GM21447 (cell line): ENCODE data around the gene CYP2J2.
"Not testable (repeated sequence)": the region's sequence is repeated elsewhere in the genome, so short reads cannot be mapped to it uniquely, and the experiment has no call there.

Experiments
- ATAC-seq: cut with Tn5 transposase; IDR thresholded peaks from one replicate; pipeline ENCODE4 v1.9.1; 2021; ENCODE audit not compliant: unreplicated experiment

CYP2J2 gene

DNA sequence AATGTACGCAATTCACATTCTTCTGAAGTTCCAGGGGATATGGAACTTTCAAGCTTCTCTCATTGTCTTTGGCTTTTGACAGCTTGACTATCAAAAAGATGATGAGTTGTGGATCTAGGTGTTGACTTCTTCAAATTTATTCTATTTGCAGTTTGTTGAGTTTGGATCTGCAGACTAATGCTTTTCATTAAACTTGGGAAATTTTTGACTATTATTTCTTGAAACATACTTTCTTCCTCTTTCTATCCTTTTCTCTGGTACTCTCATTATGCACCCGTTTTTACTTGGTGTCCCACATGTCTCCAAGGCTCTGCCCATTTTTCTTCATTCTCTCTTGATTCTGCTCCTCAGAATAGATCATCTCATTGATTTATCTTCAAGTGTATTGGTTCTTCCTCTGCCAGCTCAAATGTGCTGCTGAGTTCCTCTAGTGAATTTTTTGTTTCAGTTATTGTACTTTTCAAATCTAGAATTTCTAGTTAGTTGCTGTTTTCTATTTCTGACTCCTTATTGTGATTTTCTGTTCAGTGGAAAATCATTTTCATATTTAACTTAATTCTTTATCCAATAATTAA, 49.4 kb downstream of the CYP2J2 start:
- no peak for ATAC-seq

DNA sequence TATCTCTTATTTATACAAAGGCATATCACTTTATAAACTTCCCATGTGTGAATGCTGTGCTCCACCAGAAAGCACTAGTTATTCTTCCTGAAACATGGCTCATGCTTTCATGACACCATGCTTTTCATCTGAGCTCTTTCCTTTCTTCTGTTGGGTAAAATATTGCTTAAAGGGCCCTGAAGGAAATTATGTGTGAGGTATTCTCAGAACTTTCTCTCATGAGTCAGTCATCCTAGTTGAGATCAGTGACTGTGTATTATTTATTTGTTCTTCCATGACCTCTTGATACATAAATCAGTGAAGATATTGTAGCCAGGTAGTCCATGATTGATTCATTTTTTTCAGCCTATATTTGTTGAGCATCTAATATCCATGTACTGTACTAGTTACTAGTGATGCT, 54.8 kb downstream of the CYP2J2 start:
- ATAC-seq, result no peak

DNA sequence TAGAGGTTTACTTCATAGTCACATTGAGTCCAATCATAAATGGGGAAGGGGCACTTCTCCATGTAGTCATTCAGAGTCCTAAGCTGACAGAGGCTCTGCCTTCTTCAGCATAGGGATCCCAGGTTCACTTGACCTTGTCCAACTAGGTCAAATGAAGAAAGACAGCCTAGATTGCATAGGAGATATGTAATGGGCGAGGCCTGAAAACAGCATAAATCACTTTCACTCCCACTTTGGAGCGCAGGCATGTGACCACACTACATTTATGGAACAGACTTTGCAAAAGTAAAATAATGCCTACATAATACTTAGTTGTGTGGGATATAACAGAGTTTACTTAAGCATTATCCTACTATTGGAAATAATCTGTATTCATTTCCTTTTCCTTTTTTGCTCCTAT, 60.1 kb downstream of the CYP2J2 start:
- no peak for ATAC-seq

DNA sequence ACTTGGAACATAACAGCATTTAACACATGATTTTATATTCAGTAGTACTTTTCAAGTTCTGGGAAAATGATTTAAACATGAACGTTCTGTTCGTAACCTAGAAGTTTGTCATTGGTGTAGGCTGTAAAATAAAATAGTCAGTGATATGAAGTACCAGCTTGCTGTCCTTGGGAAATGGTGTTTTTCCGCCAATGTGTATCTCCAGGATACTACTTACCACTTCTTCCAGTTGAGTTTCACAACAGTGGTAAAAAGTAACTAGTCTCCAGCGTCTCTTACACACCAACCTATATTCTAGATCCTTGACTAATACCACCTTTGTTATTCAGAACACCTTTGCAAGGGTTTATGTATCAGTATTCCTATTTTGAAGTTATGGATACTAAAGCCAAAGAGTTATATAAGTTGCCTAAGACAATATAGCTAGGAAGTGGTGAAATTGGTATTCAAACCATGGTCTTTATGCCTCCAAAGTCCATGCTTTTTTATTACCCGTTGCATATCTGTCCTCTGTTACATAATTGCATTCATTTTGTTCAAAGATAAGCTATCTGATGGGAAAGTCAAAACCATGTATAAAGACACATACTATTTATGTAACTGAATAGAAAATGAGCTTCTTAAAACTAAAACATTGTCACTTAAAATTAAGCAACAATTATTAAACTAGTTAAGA, 68.8 kb downstream of the CYP2J2 start:
- ATAC-seq, result no peak

DNA sequence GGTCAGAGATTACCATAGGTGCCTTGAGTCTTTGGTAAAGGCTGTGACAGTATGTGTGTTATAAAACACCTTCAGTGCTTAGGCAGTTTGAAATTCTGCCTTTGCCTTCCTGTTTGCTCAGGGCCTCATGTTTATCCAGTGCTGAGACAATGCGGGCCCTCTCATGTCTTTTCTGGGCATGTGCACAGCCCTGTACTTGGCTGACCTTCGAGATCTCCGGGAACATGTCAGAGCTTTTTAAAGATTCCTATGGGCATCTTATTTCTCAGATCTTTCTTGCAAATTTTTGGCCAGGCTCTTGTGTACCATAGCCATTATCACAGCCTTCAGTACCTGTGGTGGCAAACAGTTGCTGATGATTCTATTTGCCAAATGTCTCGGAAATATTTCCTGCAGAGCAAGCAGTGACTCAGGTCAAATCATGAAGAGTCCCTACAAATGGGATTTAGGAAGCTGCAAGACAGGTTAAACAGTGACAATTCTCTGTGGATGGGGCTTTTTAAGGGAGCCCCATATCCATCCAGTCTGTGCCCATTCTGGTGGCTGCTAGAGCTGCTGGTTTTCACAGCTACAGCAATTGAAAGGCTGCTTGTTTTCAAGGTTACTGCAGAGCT, 69.7 kb downstream of the CYP2J2 start:
- ATAC-seq, result no peak

DNA sequence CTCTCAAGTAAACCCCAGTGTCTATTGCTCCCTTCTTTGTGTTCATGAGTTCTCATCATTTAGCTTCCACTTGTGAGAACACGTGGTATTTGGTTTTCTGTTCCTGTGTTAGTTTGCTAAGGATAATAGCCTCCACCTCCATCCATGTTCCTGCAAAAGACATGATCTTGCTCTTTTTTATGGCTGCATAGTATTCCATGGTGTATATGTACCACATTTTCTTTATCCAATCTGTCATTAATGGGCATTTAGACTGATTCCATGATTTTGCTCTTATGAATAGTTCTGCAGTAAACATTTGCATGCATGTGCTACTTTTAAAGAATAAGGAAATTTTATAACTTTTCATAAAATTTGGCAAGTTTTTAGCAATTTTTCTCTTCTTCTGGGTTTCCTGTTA, 71.3 kb downstream of the CYP2J2 start:
- not testable (repeated sequence) for ATAC-seq

DNA sequence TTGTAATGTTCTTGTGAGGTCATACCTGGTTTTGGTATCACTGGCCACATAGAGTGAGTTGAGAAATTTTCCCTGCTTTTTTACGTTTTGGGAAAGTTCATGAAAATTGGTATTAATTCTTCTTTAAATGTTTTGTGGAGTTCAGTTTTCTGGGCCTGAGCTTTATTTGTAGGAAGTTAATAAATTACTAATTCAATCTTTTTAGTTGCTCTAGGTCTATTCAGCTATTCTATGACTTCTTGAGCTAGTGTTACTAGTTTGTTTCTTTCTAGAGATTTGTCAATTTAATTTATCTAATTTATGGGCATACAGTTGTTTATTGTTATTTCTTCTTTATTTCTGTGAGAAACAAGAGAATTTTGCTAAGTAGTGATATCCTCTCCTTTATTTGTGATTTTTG, 74.5 kb downstream of the CYP2J2 start:
- no peak for ATAC-seq

DNA sequence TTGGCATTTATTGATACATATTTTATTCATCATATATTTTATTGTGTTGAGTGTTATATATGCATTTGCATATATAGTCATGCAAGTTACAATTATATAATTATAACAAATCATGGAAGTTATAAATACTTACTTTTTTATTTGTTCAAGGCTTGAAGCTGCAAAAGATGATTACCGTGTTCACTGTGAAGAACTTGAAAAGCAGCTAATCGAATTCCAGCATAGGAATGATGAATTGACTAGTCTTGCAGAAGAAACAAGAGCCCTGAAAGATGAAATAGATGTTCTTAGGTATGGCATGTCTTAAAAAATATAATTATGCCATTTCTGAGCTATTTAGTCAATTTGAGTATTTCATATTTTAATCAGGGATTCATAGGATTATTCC, 79.7 kb downstream of the CYP2J2 start:
- ATAC-seq, result no peak

DNA sequence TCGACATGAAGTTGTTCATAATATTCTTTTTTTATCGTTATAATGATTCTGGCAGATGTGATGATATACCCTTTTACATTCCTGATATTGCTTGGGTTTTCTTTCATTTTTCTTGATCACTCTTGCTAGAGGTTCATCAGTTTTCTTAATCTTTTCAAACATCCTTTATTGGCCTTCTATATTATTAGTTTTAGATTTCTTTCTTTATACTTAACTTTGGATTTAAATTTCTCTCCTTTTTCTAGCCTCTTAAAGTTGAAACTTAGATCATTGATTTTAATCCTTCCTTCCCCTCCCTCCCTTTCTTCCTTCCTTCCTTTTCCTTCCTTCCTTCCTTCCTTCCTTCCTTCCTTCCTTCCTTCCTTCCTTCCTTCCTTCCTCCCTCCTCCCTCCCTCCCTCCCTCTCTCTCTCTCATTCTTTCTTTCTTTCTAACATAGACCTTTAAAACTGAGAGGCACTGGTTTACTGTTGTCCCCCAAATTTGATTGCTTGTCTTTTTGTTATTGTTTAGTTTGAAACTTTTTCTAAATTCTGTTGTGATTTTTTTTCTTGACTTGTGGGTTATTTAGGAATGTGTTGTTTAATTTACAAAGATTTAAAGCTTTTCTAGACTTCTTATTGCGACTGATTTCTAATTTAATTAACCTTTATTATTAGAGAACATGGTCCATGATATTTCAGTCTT, 80.2 kb downstream of the CYP2J2 start:
- no peak for ATAC-seq

DNA sequence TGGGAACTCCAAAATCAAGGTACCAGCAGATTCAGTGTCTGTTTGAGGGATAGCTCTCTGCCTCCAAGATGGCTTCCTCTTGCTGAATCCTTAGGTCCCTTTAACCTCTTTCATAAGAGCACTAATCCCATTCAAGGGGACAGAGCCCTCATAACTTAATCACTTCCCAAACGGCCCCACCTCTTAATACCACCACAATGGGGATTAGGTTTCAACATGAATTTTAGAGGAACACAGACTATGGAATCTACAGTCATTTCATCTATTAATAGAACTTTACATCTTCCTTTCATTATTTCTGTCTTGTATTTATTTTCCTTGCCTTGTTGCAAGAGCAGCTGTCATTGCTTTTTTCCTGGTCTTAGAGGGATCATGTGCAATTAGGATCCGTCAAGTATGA, 81.5 kb downstream of the CYP2J2 start:
- no peak for ATAC-seq
